Measurements from ENCODE around the gene HNF1B.

- no peak for TF ChIP-seq POLR2AphosphoS5 (IDR thresholded peaks at IDR 0.05; ENCODE audit: low read length)
- no peak for TF ChIP-seq NFYB (IDR thresholded peaks at IDR 0.05; ENCODE audit: insufficient read depth, low read depth, low read length)
- TF ChIP-seq POLR2A (IDR thresholded peaks at IDR 0.05; ENCODE audit: low read depth, low read length) = no peak
- no peak for TF ChIP-seq CHD2 (IDR thresholded peaks at IDR 0.05; ENCODE audit: borderline replicate concordance, low read depth, low read length)
- TF ChIP-seq ESRRA (IDR thresholded peaks at IDR 0.05; ENCODE audit: low read length) = no peak
- TF ChIP-seq HDAC6 (IDR thresholded peaks at IDR 0.05; ENCODE audit: unreplicated experiment) = no peak
- no peak for TF ChIP-seq CBX3 (IDR thresholded peaks at IDR 0.05; ENCODE audit: borderline replicate concordance, low read depth)
- TF ChIP-seq CTCF (IDR thresholded peaks at IDR 0.05 in 2 of 3, conservative IDR thresholded peaks at IDR 0.05 in 1 of 3; ENCODE audit: control insufficient read depth in 2 of 3, extremely low read depth in 1 of 3, insufficient read depth in 1 of 3, low read depth in 3 of 3, low read length in 3 of 3) = no peak
- TF ChIP-seq BRCA1 (IDR thresholded peaks at IDR 0.05; ENCODE audit: low read depth, low read length) = no peak
- TF ChIP-seq LARP7 (IDR thresholded peaks at IDR 0.05) = no peak
- TF ChIP-seq RAD21 (IDR thresholded peaks at IDR 0.05; ENCODE audit: insufficient read depth, low read depth, low read length) = no peak
- TF ChIP-seq DPF2 (IDR thresholded peaks at IDR 0.05) = no peak
Measured at GRCh38 chr17:37717627-37718323, 27.1 kb downstream of the HNF1B start.
